Thyroid gland (tissue), 4 donors: Measurements from ENCODE around the gene GRAMD4.

ENCODE experiments used
- POLR2A ChIP-seq, 2 donors: fragments of 450-650 bp; IDR thresholded peaks; one replicate each; pipeline ENCODE4 v1.6.1; 2017; ENCODE audit warnings: antibody characterized with exemption in 2 of 2, mild to moderate bottlenecking in 2 of 2, moderate library complexity in 1 of 2
- TF ChIP-seq, protein P1 (sequence below), 6 experiments: fragments of 200-600 bp in 3 of 6; fragments of 450-650 bp in 3 of 6; sonication (generic) in 3 of 6; IDR thresholded peaks; one replicate each; pipeline ENCODE4 v1.5.1; 2016 to 2019; ENCODE audit warnings: antibody characterized with exemption in 6 of 6, mild to moderate bottlenecking in 2 of 6, inconsistent platforms in 1 of 6, moderate library complexity in 1 of 6

DNA sequence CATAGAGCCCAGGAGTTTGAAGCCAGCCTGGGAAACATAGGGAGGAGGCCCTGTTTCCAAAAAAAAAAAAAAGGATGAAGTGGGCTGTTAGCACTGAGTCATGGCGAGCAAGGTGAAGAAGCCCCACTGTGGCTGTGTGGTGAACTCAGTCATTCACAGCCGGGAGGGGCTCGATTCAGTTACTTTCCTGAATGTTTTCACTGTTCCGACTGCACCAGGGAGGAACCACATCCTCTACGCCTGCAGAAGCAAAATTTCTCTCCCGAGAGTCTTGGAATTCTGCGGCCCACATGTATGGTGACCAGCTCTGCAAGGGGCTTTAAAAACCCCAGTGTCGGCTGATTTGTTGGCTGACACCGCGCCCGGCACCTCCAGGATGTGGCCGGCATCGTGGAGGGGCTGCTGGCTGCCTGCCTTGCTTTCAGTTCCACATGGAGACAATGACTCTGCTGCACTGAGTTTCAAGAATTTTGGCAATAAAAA lies 27.8 kb upstream of the GRAMD4 start:
- TF ChIP-seq, protein P1, sequence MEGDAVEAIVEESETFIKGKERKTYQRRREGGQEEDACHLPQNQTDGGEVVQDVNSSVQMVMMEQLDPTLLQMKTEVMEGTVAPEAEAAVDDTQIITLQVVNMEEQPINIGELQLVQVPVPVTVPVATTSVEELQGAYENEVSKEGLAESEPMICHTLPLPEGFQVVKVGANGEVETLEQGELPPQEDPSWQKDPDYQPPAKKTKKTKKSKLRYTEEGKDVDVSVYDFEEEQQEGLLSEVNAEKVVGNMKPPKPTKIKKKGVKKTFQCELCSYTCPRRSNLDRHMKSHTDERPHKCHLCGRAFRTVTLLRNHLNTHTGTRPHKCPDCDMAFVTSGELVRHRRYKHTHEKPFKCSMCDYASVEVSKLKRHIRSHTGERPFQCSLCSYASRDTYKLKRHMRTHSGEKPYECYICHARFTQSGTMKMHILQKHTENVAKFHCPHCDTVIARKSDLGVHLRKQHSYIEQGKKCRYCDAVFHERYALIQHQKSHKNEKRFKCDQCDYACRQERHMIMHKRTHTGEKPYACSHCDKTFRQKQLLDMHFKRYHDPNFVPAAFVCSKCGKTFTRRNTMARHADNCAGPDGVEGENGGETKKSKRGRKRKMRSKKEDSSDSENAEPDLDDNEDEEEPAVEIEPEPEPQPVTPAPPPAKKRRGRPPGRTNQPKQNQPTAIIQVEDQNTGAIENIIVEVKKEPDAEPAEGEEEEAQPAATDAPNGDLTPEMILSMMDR (IDR thresholded peaks at IDR 0.05), result no peak
- no peak for TF ChIP-seq POLR2A (IDR thresholded peaks at IDR 0.05)
